GM12878 (cell line): ENCODE results near the gene ITGA8. TPM values are rescaled to one million over a fixed set of nuclear protein-coding genes. Genes with fewer than 3 reads are reported as not detected.

Experiments used
- ATAC-seq: fragments of 200-7000 bp; cut with Tn5 transposase; 3 replicates; pipeline ENCODE4 v1.9.1; 2020; ENCODE audit warnings: mild to moderate bottlenecking, moderate library complexity
- BruUV-seq: library from RNA; stranded (reverse); fragments of 400-500 nt; replicated peaks from 2 replicates; lab custom pipeline; 2021; lab: Mats Ljungman, UMichigan
- CTCF ChIA-PET: fragments of 300-600 bp; sonication (Branson Sonifier 250); formaldehyde crosslinking; extraction: SDS; loops from one replicate; lab custom pipeline; 2021; ENCODE audit warnings: inconsistent platforms; lab: Yijun Ruan, JAX
- POLR2A ChIA-PET: fragments of 350-600 bp; formaldehyde crosslinking; extraction: SDS; loops from one replicate; lab custom pipeline; 2021; ENCODE audit warnings: inconsistent platforms; lab: Charles Lee
- RAD21 ChIA-PET: fragments of 300-600 bp; sonication (Branson Sonifier 250); formaldehyde crosslinking; loops from one replicate; lab custom pipeline; 2023; ENCODE audit warnings: antibody characterized with exemption; ENCODE audit not compliant: unreplicated experiment; lab: Charles Lee
- SMC1A ChIA-PET: fragments of 300-600 bp; sonication (Branson Sonifier 250); formaldehyde crosslinking; loops from one replicate; lab custom pipeline; 2023; ENCODE audit not compliant: unreplicated experiment, uncharacterized antibody; lab: Charles Lee
- DNase-seq: peaks from one replicate; pipeline ENCODE4 v3.0.0-alpha.2; 2011; ENCODE audit warnings: low read depth, low spot score
- FAIRE-seq: peaks from 3 replicates; lab custom pipeline; 2011; peaks lifted over from hg19 to GRCh38; lab: Jason Lieb, UNC
- H2AFZ ChIP-seq: 2 replicates; pipeline ENCODE4 v1.6.0; 2011; ENCODE audit warnings: low read depth, low read length, control low read depth; ENCODE audit not compliant: control insufficient read depth
- H3K27ac ChIP-seq: 2 replicates; pipeline ENCODE4 v1.5.1; 2011; ENCODE audit warnings: control low read depth; ENCODE audit not compliant: control insufficient read depth, insufficient read depth
- H3K27me3 ChIP-seq, 2 experiments: replicated peaks in 1 of 2; 2 replicates each; pipeline versions ENCODE4 v1.6.0 to v1.6.1; 2011; ENCODE audit warnings: low read length in 1 of 2; ENCODE audit not compliant: control insufficient read depth in 2 of 2, insufficient read depth in 2 of 2
- H3K36me3 ChIP-seq, 2 experiments: 2 replicates each; pipeline ENCODE4 v1.5.1; 2011; ENCODE audit warnings: low read length in 1 of 2; ENCODE audit not compliant: control insufficient read depth in 2 of 2, insufficient read depth in 2 of 2
- H3K4me1 ChIP-seq: 2 replicates; pipeline ENCODE4 v1.6.1; 2011; ENCODE audit warnings: mild to moderate bottlenecking, low read length, moderate library complexity, mixed read lengths; ENCODE audit not compliant: control insufficient read depth, insufficient read depth
- H3K4me2 ChIP-seq: 2 replicates; pipeline ENCODE4 v1.6.0; 2011; ENCODE audit warnings: control low read depth; ENCODE audit not compliant: control insufficient read depth, insufficient read depth
- H3K4me3 ChIP-seq: fragments of 200-600 bp; sonication (generic); 2 replicates; pipeline ENCODE4 v1.5.1; 2016
- H3K79me2 ChIP-seq: 2 replicates; pipeline ENCODE4 v1.6.0; 2011; ENCODE audit warnings: low read length; ENCODE audit not compliant: control insufficient read depth, insufficient read depth
- H3K9ac ChIP-seq: 2 replicates; pipeline ENCODE4 v1.8.0; 2011; ENCODE audit warnings: low read length, control low read depth, mixed read lengths; ENCODE audit not compliant: control insufficient read depth, insufficient read depth
- H3K9me3 ChIP-seq: replicated peaks from 3 replicates; pipeline ENCODE4 v1.5.1; 2011; ENCODE audit warnings: mild to moderate bottlenecking, low read length; ENCODE audit not compliant: control insufficient read depth, insufficient read depth
- H4K20me1 ChIP-seq: 2 replicates; pipeline ENCODE4 v1.6.0; 2011; ENCODE audit not compliant: control insufficient read depth, insufficient read depth
- BRCA1 ChIP-seq: IDR thresholded peaks from 2 replicates; pipeline ENCODE4 v1.6.1; 2011; ENCODE audit warnings: low read depth, low read length, improper control_type of control experiment
- IKZF2 ChIP-seq, 2 experiments: fragments of 450-650 bp; IDR thresholded peaks; 2 replicates each; pipeline ENCODE4 v1.6.1; 2017; ENCODE audit warnings: mild to moderate bottlenecking in 2 of 2, moderate library complexity in 2 of 2
- JUND ChIP-seq: IDR thresholded peaks from 2 replicates; pipeline ENCODE4 v1.6.1; 2012; ENCODE audit warnings: low read depth, mild to moderate bottlenecking, low read length, improper control_type of control experiment, moderate library complexity
- MTA3 ChIP-seq: IDR thresholded peaks from 2 replicates; pipeline ENCODE4 v1.6.1; 2012; ENCODE audit warnings: low read length, inconsistent platforms, borderline replicate concordance
- MYB ChIP-seq: fragments of 150-350 bp; IDR thresholded peaks from 2 replicates; pipeline ENCODE4 v1.6.1; 2014; ENCODE audit warnings: mild to moderate bottlenecking, low read depth, low read length, borderline replicate concordance
- MYC ChIP-seq: IDR thresholded peaks from 2 replicates; pipeline ENCODE4 v1.6.1; 2011; ENCODE audit warnings: mild to moderate bottlenecking, low read length, moderate library complexity, inconsistent platforms; ENCODE audit not compliant: insufficient read depth, insufficient replicate concordance, insufficient read length, severe bottlenecking
- POLR2AphosphoS5 ChIP-seq: IDR thresholded peaks from 2 replicates; pipeline ENCODE4 v1.6.1; 2011; ENCODE audit warnings: mild to moderate bottlenecking, low read length, inconsistent platforms
- RFX5 ChIP-seq: IDR thresholded peaks from 2 replicates; pipeline ENCODE4 v1.6.1; 2011; ENCODE audit warnings: low read depth, low read length, improper control_type of control experiment
- SPI1 ChIP-seq: IDR thresholded peaks from 2 replicates; pipeline ENCODE4 v1.6.1; 2011; ENCODE audit warnings: low read depth, mild to moderate bottlenecking, low read length, moderate library complexity, borderline replicate concordance; ENCODE audit not compliant: insufficient read depth
- TARDBP ChIP-seq: IDR thresholded peaks from 2 replicates; pipeline ENCODE4 v1.6.1; 2016; ENCODE audit warnings: borderline replicate concordance
- whole genome bisulfite sequencing: methylation state at CpG from one replicate; pipeline ENCODE4 v1.1.6; 2016; ENCODE audit warnings: low lambda C conversion rate; ENCODE audit not compliant: insufficient replicate concordance, insufficient coverage; ENCODE audit errors: missing lambda C conversion rate; 5-methylcytosine and 5-hydroxymethylcytosine counted together
- in situ Hi-C: fragments of 300-500 bp; cut with MboI; formaldehyde crosslinking; loops from 9 replicates; pipeline ENCODE4 v1.14.3; 2018; ENCODE audit warnings: mixed read lengths
- intact Hi-C: fragments of 100-400 bp; cut with micrococcal nuclease; formaldehyde crosslinking; loops from one replicate; pipeline ENCODE4 v1.14.2; 2022; ENCODE audit not compliant: unreplicated experiment
- polyA plus RNA-seq, 11 experiments: library from polyadenylated mRNA; depleted of rRNA in 4 of 11; unstranded in 6 of 11; stranded (reverse) in 5 of 11; fragments of >200 nt; fragmentation: Nextera tagmentation in 4 of 11; fragmentation: Illumina TruSeq in 1 of 11; extraction: Ambion mirVana in 4 of 11; extraction: Trizol in 1 of 11; gene quantifications; 1 replicate in 1 of 11; 2 replicates in 10 of 11; pipeline versions ENCODE4 v1.2.1 to v1.2.3, GENCODE V29; 2011 to 2016; ENCODE audit warnings: inconsistent platforms in 2 of 11, missing spikeins in 2 of 11, low read depth in 1 of 11
- total RNA-seq, 4 experiments: library from RNA; depleted of rRNA in 3 of 4; stranded (reverse); fragments of >200 nt in 3 of 4; fragmentation: Illumina TruSeq in 1 of 4; extraction: Trizol in 1 of 4; gene quantifications; 2 replicates each; pipeline versions ENCODE4 v1.2.1 to v1.2.3, GENCODE V29; 2013 to 2021
- TF ChIP-seq, protein P1 (sequence below): fragments of 450-650 bp; IDR thresholded peaks from 2 replicates; pipeline ENCODE4 v1.6.1; 2017; ENCODE audit warnings: low read depth, mild to moderate bottlenecking, moderate library complexity
- TF ChIP-seq, protein P2 (sequence below): fragments of 450-650 bp; IDR thresholded peaks from 2 replicates; pipeline ENCODE4 v1.6.1; 2017; ENCODE audit warnings: mild to moderate bottlenecking
- TF ChIP-seq, protein P3 (sequence below): fragments of 450-650 bp; IDR thresholded peaks from 2 replicates; pipeline ENCODE4 v1.6.1; 2016; ENCODE audit warnings: mild to moderate bottlenecking
- TF ChIP-seq, protein P4 (sequence below): fragments of 450-650 bp; IDR thresholded peaks from 2 replicates; pipeline ENCODE4 v1.6.1; 2014; ENCODE audit warnings: mild to moderate bottlenecking
- TF ChIP-seq, protein P5 (sequence below): IDR thresholded peaks from 2 replicates; pipeline ENCODE4 v1.6.1; 2011; ENCODE audit warnings: borderline replicate concordance, low read depth, mild to moderate bottlenecking, moderate library complexity, low read length; ENCODE audit not compliant: insufficient read depth, poor library complexity, severe bottlenecking

The ITGA8 gene
- total and polyA plus RNA-seq, 10 of the 15 experiments (the other 5 are each of a cell fraction or from before 2014, with no cell fraction given), result 0.03 TPM; not detected in 9

DNA sequence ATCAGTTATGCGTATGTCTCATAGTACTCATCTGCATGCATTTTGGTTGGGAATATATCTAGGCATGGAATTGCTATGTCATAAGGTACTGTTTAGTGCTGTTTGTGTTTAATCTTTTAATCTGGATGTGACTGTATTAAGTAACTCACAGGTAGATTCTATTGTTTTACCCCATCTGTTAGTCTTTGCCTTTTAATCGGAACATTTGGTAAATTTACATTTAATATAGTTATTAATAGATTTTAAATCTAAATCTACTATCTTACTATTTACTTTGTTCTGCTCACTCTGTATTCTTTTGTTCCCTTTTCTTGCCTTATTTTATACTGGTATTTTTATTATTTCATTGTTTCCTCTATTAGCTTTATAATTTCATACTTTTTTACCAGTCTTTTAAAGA lies 10.6 kb upstream of the ITGA8 start (continued):
- TF ChIP-seq, protein P1, sequence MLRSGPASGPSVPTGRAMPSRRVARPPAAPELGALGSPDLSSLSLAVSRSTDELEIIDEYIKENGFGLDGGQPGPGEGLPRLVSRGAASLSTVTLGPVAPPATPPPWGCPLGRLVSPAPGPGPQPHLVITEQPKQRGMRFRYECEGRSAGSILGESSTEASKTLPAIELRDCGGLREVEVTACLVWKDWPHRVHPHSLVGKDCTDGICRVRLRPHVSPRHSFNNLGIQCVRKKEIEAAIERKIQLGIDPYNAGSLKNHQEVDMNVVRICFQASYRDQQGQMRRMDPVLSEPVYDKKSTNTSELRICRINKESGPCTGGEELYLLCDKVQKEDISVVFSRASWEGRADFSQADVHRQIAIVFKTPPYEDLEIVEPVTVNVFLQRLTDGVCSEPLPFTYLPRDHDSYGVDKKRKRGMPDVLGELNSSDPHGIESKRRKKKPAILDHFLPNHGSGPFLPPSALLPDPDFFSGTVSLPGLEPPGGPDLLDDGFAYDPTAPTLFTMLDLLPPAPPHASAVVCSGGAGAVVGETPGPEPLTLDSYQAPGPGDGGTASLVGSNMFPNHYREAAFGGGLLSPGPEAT, result no peak
- TF ChIP-seq, protein P2, sequence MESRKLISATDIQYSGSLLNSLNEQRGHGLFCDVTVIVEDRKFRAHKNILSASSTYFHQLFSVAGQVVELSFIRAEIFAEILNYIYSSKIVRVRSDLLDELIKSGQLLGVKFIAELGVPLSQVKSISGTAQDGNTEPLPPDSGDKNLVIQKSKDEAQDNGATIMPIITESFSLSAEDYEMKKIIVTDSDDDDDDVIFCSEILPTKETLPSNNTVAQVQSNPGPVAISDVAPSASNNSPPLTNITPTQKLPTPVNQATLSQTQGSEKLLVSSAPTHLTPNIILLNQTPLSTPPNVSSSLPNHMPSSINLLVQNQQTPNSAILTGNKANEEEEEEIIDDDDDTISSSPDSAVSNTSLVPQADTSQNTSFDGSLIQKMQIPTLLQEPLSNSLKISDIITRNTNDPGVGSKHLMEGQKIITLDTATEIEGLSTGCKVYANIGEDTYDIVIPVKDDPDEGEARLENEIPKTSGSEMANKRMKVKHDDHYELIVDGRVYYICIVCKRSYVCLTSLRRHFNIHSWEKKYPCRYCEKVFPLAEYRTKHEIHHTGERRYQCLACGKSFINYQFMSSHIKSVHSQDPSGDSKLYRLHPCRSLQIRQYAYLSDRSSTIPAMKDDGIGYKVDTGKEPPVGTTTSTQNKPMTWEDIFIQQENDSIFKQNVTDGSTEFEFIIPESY, result no peak
- no peak for TF ChIP-seq MYC

DNA sequence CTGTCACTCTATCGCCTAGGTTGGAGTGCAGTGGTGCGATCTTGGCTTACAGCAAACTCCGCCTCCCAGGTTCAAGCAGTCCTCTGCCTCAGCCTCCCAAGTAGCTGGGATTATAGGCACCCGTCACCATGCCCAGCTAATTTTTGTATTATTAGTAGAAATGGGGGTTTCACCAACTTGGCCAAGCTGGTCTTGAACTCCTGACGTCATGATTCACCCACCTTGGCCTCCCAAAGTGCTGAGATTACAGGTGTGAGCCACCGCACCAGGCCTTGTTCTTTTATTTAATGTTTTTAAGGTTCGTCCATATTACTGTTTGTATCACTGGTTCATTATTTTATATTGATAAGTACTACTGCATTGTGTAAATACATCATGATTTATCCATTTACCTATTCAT lies 10.2 kb upstream of the ITGA8 start:
- Histone ChIP-seq H3K9ac (no peak overlapping the region), H4K20me1 (no peaks in the 10 kb centered on the region), H3K79me2 (no peaks in the 10 kb centered on the region), H3K4me3 (no peak overlapping the region), H3K27me3 (no peaks in the 10 kb centered on the region; a peak in 1 of 4 replicates), H3K9me3 (no peaks in the 10 kb centered on the region), H3K27ac (no peak overlapping the region), H2AFZ (no peak overlapping the region), H3K4me2 (no peak overlapping the region), H3K4me1 (no peaks in the 10 kb centered on the region), H3K36me3 (no peaks in the 10 kb centered on the region)
- no peak for FAIRE-seq
- ChIA-PET SMC1A (no interaction called here), CTCF (interaction anchor here (1.4 kb wide), 1 partner anchor 9 kb away, joined by 3 read pairs; no protein-coding TSS in a partner anchor), RAD21 (no interaction called here), POLR2A (interaction anchor here (0.7 kb wide), 1 partner anchor 35 kb away, joined by 3 read pairs; no protein-coding TSS in a partner anchor)
- ATAC-seq, result no peak
- BruUV-seq, result no TSS peak
- intact Hi-C loops, result loop anchor here (5.0 kb wide), 1 partner anchor 138 kb away; no protein-coding TSS in a partner anchor
- no peak for DNase-seq
- in situ Hi-C loops, result loop anchor here (5.0 kb wide), 1 partner anchor 298 kb away; no protein-coding TSS in a partner anchor
- 40% methylated on average over 7 of the region's 7 CpGs for WGBS
- TF ChIP-seq, protein P3, sequence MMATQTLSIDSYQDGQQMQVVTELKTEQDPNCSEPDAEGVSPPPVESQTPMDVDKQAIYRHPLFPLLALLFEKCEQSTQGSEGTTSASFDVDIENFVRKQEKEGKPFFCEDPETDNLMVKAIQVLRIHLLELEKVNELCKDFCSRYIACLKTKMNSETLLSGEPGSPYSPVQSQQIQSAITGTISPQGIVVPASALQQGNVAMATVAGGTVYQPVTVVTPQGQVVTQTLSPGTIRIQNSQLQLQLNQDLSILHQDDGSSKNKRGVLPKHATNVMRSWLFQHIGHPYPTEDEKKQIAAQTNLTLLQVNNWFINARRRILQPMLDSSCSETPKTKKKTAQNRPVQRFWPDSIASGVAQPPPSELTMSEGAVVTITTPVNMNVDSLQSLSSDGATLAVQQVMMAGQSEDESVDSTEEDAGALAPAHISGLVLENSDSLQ, result no peak
- TF ChIP-seq SPI1, result no peak
- no peak for TF ChIP-seq JUND
- no peak for TF ChIP-seq RFX5
- no peak for TF ChIP-seq IKZF2 (IDR thresholded peaks at IDR 0.05)
- TF ChIP-seq, protein P4, sequence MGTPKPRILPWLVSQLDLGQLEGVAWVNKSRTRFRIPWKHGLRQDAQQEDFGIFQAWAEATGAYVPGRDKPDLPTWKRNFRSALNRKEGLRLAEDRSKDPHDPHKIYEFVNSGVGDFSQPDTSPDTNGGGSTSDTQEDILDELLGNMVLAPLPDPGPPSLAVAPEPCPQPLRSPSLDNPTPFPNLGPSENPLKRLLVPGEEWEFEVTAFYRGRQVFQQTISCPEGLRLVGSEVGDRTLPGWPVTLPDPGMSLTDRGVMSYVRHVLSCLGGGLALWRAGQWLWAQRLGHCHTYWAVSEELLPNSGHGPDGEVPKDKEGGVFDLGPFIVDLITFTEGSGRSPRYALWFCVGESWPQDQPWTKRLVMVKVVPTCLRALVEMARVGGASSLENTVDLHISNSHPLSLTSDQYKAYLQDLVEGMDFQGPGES, result no peak
- no peak for TF ChIP-seq BRCA1
- TF ChIP-seq, protein P5, sequence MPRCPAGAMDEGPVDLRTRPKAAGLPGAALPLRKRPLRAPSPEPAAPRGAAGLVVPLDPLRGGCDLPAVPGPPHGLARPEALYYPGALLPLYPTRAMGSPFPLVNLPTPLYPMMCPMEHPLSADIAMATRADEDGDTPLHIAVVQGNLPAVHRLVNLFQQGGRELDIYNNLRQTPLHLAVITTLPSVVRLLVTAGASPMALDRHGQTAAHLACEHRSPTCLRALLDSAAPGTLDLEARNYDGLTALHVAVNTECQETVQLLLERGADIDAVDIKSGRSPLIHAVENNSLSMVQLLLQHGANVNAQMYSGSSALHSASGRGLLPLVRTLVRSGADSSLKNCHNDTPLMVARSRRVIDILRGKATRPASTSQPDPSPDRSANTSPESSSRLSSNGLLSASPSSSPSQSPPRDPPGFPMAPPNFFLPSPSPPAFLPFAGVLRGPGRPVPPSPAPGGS, result no peak
- no peak for TF ChIP-seq POLR2AphosphoS5
- no peak for TF ChIP-seq TARDBP
- TF ChIP-seq MTA3, result no peak
- no peak for TF ChIP-seq MYB
